ENCODE data around the gene PPP2R2C.

DNA sequence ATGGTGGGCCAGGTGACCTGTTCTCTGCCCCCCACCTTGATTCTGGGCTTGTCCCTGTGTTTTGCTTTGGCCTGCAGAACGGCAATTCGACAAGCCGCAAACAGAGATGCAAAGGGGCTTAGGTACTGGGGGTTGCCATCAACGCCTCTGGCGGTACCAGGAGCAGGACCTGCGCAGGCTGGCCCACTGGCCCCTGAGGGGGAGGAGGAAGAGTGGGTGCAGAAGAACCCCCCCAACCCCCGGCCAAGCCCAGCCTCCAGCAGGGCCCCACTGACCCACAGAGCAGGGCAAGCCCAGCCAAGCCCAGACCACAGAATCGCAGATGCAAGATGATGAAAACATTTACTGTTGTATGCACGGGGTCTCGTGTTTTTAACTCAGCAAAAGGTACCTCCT is 89.4 kb downstream of the PPP2R2C start:
- TF ChIP-seq ZNF274 (IDR thresholded peaks at IDR 0.05; ENCODE audit: low read depth, low read length) (no peak), SUZ12 (IDR thresholded peaks at IDR 0.05; ENCODE audit: extremely low read depth, insufficient read depth, insufficient read length) (no peak), YY1 (IDR thresholded peaks at IDR 0.05; ENCODE audit: insufficient read depth, insufficient read length) (no peak)

Data from NT2/D1 (cell line).